ENCODE data around the gene VPS37C.

GRCh38 chr11:61163021-61163420 is 1.8 kb upstream of the VPS37C start:
- TF ChIP-seq, protein P1, sequence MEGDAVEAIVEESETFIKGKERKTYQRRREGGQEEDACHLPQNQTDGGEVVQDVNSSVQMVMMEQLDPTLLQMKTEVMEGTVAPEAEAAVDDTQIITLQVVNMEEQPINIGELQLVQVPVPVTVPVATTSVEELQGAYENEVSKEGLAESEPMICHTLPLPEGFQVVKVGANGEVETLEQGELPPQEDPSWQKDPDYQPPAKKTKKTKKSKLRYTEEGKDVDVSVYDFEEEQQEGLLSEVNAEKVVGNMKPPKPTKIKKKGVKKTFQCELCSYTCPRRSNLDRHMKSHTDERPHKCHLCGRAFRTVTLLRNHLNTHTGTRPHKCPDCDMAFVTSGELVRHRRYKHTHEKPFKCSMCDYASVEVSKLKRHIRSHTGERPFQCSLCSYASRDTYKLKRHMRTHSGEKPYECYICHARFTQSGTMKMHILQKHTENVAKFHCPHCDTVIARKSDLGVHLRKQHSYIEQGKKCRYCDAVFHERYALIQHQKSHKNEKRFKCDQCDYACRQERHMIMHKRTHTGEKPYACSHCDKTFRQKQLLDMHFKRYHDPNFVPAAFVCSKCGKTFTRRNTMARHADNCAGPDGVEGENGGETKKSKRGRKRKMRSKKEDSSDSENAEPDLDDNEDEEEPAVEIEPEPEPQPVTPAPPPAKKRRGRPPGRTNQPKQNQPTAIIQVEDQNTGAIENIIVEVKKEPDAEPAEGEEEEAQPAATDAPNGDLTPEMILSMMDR (IDR thresholded peaks at IDR 0.05), result no peak
- TF ChIP-seq POLR2A (IDR thresholded peaks at IDR 0.05), result no peak

All from transverse colon (tissue), 3 donors.